Thoracic aorta (tissue), 2 donors: ENCODE results near the gene FBP1. TPM values are rescaled to one million over a fixed set of nuclear protein-coding genes. Genes with fewer than 3 reads are reported as not detected.
"Not testable (repeated sequence)": the region's sequence is repeated elsewhere in the genome, so short reads cannot be mapped to it uniquely, and the experiment has no call there.

ENCODE experiments used
- ATAC-seq: fragments of 150-250 bp; one replicate; pipeline ENCODE4 v1.8.0; 2017; ENCODE audit warnings: low read depth; ENCODE audit not compliant: insufficient number of reproducible peaks, low FRiP score
- DNase-seq: peaks from one replicate; pipeline ENCODE4 v3.0.0-alpha.2; 2020; ENCODE audit warnings: low spot score
- H3K27ac ChIP-seq, 2 donors: fragments of 200-600 bp; sonication (generic); 1 replicate in 1 of 2; 2 replicates in 1 of 2; pipeline ENCODE4 v1.5.1; 2016; ENCODE audit warnings: mild to moderate bottlenecking in 2 of 2, moderate library complexity in 2 of 2
- H3K27me3 ChIP-seq: fragments of 200-600 bp; sonication (generic); replicated peaks from 2 replicates; pipeline ENCODE4 v1.6.0; 2016; ENCODE audit warnings: mild to moderate bottlenecking; ENCODE audit not compliant: insufficient read depth
- H3K36me3 ChIP-seq: fragments of 200-600 bp; sonication (generic); one replicate; pipeline ENCODE4 v1.5.1; 2016
- H3K4me1 ChIP-seq, 2 donors: fragments of 200-600 bp; sonication (generic); 1 replicate in 1 of 2; 2 replicates in 1 of 2; pipeline versions ENCODE4 v1.5.1 to v1.6.0; 2016; ENCODE audit warnings: low read depth in 2 of 2, mild to moderate bottlenecking in 1 of 2; ENCODE audit not compliant: control insufficient read depth in 1 of 2
- H3K4me3 ChIP-seq: fragments of 200-600 bp; sonication (generic); 2 replicates; pipeline ENCODE4 v1.5.1; 2016; ENCODE audit warnings: mild to moderate bottlenecking
- H3K9me3 ChIP-seq: fragments of 200-600 bp; sonication (generic); 2 replicates; pipeline ENCODE4 v1.5.1; 2016
- total RNA-seq, 2 donors: library from RNA; depleted of rRNA; stranded (reverse); fragments of >200 nt; gene quantifications; one replicate each; pipeline versions ENCODE4 v1.1.0 to v1.2.3, GENCODE V29; 2016
- TF ChIP-seq, protein P1 (sequence below): fragments of 200-600 bp; sonication (generic); IDR thresholded peaks from one replicate; pipeline ENCODE4 v1.5.1; 2019; ENCODE audit warnings: antibody characterized with exemption

The FBP1 gene
- total RNA-seq, 2 donors from 2014 or later, result 3.8 to 6.6 TPM

DNA sequence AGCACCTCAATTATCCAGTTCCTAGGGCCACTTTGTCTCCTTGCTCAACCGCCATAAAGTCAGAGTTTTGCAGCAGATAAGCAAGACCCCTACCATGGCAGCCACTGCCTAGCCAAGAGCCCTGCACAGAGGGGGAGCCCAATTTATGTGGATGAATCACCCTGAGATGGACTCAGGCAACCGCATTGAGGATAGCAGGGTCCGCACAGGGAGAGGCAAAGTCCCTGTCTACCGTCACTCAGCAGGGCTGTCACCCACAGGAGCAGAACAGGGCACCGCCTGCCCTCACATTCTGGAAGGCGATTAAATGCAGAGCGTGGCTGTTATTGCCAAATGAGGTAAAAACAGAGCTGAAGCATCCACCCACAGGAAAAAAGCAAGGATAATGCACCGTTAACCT, 47.4 kb downstream of the FBP1 start:
- Histone ChIP-seq H3K27me3 (no peaks in the 10 kb centered on the region), H3K36me3 (no peaks in the 10 kb centered on the region)

DNA sequence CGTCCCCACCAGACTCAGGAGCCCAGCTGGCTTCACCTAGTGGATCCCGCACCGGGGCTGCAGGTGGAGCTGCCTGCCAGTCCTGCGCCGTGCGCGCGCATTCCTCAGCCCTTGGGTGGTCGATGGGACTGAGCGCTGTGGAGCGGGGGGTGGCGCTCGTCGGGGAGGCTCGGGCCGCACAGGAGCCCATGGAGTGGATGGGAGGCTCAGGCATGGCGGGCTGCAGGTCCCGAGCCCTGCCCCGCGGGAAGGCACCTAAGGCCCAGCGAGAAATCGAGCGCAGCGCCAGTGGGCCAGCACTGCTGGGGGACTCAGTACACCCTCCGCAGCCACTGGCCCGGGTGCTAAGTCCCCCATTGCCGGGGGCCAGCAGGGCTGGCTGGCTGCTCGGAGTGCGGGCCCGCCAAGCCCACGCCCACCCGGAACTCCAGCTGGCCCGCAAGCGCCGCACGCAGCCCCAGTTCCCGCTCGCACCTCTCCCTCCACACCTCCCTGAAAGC, 48.2 kb downstream of the FBP1 start:
- H3K27ac ChIP-seq, H3K4me3 ChIP-seq, H3K27me3 ChIP-seq, H3K36me3 ChIP-seq, DNase-seq, ATAC-seq, H3K9me3 ChIP-seq: not testable (repeated sequence)
- peaks cover 3 to 14% of the 10 kb centered on the region in 2 donors for H3K4me1 ChIP-seq

More for the DNA sequence above, 47.4 kb downstream of the FBP1 start:
- Histone ChIP-seq H3K4me3 (no peak overlapping the region), H3K27ac (no peak overlapping the region), H3K4me1 (peaks cover 3 to 14% of the 10 kb centered on the region in 2 donors), H3K9me3 (no peaks in the 10 kb centered on the region)
- DNase-seq (no peak), ATAC-seq (no peak)
- TF ChIP-seq, protein P1, sequence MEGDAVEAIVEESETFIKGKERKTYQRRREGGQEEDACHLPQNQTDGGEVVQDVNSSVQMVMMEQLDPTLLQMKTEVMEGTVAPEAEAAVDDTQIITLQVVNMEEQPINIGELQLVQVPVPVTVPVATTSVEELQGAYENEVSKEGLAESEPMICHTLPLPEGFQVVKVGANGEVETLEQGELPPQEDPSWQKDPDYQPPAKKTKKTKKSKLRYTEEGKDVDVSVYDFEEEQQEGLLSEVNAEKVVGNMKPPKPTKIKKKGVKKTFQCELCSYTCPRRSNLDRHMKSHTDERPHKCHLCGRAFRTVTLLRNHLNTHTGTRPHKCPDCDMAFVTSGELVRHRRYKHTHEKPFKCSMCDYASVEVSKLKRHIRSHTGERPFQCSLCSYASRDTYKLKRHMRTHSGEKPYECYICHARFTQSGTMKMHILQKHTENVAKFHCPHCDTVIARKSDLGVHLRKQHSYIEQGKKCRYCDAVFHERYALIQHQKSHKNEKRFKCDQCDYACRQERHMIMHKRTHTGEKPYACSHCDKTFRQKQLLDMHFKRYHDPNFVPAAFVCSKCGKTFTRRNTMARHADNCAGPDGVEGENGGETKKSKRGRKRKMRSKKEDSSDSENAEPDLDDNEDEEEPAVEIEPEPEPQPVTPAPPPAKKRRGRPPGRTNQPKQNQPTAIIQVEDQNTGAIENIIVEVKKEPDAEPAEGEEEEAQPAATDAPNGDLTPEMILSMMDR, result no peak

DNA sequence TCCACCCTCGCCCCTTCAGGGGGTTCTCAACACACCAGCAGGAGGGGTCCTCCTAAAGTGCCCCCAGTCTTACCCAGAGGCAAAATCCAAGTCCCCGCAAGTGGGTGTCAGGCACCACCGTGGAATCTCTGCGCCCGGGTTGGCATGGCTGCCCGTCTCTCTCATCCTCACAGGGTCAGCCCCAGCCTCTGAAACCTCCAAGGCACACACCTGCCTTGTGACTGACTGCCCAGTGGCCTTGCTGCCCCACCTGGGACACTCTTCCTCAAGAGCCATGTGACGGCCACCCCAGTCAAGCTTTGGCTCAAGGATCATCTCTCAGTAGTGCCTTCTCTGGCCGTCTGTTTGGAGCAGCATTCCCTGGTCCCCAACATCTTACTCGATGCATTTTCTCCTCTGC, 50.6 kb downstream of the FBP1 start:
- Histone ChIP-seq H3K27ac (no peak overlapping the region), H3K27me3 (no peaks in the 10 kb centered on the region), H3K36me3 (no peaks in the 10 kb centered on the region), H3K9me3 (no peaks in the 10 kb centered on the region), H3K4me1 (peaks cover 3 to 6% of the 10 kb centered on the region in 2 donors), H3K4me3 (no peak overlapping the region)
- ATAC-seq (no peak), DNase-seq (no peak)
- TF ChIP-seq, protein P1, result no peak

DNA sequence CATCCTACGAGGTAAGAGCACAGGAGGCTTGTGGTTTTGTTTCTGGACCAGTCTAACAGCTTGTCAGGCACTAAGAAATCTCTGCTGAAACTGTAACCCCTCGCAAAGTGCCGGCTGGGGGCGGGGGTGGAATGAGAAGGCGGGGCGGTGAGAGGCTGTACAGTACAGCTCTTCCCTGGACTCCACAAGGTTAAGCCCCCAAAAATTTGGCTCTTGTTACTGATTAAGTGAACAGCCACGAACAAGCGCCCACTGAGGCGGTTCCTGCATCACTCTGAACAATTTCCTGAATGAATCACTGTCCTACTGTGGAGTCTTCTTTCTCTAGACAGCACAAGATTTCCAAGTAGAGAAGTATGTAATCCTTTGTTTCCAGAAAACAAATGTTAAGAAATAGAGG, 52.5 kb downstream of the FBP1 start:
- no peaks in the 10 kb centered on the region for H3K4me1 ChIP-seq
- TF ChIP-seq, protein P1, result no peak
- H3K27ac ChIP-seq, result no peak overlapping the region
- H3K9me3 ChIP-seq, result no peaks in the 10 kb centered on the region
- ATAC-seq (no peak), DNase-seq (no peak)
- H3K27me3 ChIP-seq, result no peaks in the 10 kb centered on the region
- no peaks in the 10 kb centered on the region for H3K36me3 ChIP-seq
- no peak overlapping the region for H3K4me3 ChIP-seq

DNA sequence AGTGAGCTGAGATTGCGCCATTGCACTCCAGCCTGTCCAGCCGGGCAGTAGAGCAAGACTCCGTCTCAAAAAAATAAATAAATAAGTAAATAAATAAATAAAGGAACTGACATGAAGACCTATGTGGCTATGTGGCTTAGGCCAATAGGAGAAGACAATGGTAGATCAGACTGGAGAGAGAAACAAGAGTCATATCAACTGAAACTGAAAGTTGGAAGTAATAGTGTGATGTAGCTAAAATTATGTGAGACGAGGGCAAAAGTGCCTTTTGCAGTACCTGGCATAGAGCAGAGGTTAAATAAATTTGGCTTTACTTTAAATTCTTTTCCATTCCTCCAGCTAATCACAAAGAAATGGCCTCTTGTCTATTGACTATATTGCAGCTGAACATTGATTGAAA, 53.0 kb downstream of the FBP1 start:
- Histone ChIP-seq H3K27me3 (no peaks in the 10 kb centered on the region), H3K4me3 (no peak overlapping the region), H3K9me3 (no peaks in the 10 kb centered on the region), H3K27ac (no peak overlapping the region), H3K36me3 (no peaks in the 10 kb centered on the region), H3K4me1 (no peaks in the 10 kb centered on the region)
- DNase-seq, result no peak
- ATAC-seq, result no peak
- TF ChIP-seq, protein P1, result no peak

- Histone ChIP-seq H3K36me3 (no peaks in the 10 kb centered on the region), H3K4me1 (no peaks in the 10 kb centered on the region)
- TF ChIP-seq, protein P1, result no peak
These were observed 54.8 kb downstream of the FBP1 start for GRCh38 chr9:94584555-94584954.

More at GRCh38 chr9:94584555-94584954, 54.8 kb downstream of the FBP1 start:
- Histone ChIP-seq H3K9me3 (no peaks in the 10 kb centered on the region), H3K27ac (no peak overlapping the region), H3K4me3 (no peak overlapping the region), H3K27me3 (no peaks in the 10 kb centered on the region)
- DNase-seq (no peak), ATAC-seq (no peak)
